IMR-90 (cell line): ENCODE results near the gene CFAP69. TPM values are rescaled to one million over a fixed set of nuclear protein-coding genes. Genes with fewer than 3 reads are reported as not detected.
A peak's percentile ranks its signal among the peaks of the same experiment; 100 is the strongest.

Experiments
- ATAC-seq: fragments of 200-7000 bp; cut with Tn5 transposase; 2 replicates; pipeline ENCODE4 v1.9.1; 2020; ENCODE audit warnings: low read depth, mild to moderate bottlenecking, moderate library complexity
- BruUV-seq: library from RNA; stranded (reverse); fragments of 400-500 nt; replicated peaks from 2 replicates; lab custom pipeline; 2021; lab: Mats Ljungman, UMichigan
- CTCF ChIA-PET: fragments of 300-600 bp; formaldehyde crosslinking; extraction: SDS; loops from one replicate; lab custom pipeline; 2021; ENCODE audit warnings: antibody characterized with exemption; lab: Yijun Ruan, JAX
- POLR2A ChIA-PET: fragments of 300-600 bp; sonication (Branson Sonifier 250); formaldehyde crosslinking; loops from one replicate; lab custom pipeline; 2022; ENCODE audit warnings: antibody characterized with exemption; ENCODE audit not compliant: unreplicated experiment; lab: Charles Lee
- DNase-seq: peaks from one replicate; pipeline ENCODE4 v3.0.0; 2013
- H2AFZ ChIP-seq: replicated peaks from 2 replicates; pipeline ENCODE3; 2013; ENCODE audit warnings: low read length, mild to moderate bottlenecking; ENCODE audit not compliant: poor library complexity
- H2AK5ac ChIP-seq: 2 replicates; pipeline ENCODE4 v1.6.1; 2013; ENCODE audit warnings: low read depth, low read length, inconsistent platforms
- H2AK9ac ChIP-seq: replicated peaks from 2 replicates; pipeline ENCODE3; 2013; ENCODE audit warnings: mild to moderate bottlenecking, low read depth, low read length, moderate library complexity; ENCODE audit not compliant: poor library complexity
- H2BK120ac ChIP-seq: 2 replicates; pipeline ENCODE4 v1.6.1; 2013; ENCODE audit warnings: low read depth, low read length, inconsistent platforms
- H2BK15ac ChIP-seq: 3 replicates; pipeline ENCODE4 v1.6.1; 2013; ENCODE audit warnings: low read depth, low read length, inconsistent platforms
- H2BK20ac ChIP-seq: 2 replicates; pipeline ENCODE4 v1.6.1; 2013; ENCODE audit warnings: low read depth, mild to moderate bottlenecking, inconsistent platforms, low read length, moderate library complexity
- H2BK5ac ChIP-seq: 2 replicates; pipeline ENCODE4 v1.6.1; 2013; ENCODE audit warnings: mild to moderate bottlenecking, low read depth, low read length, inconsistent platforms; ENCODE audit not compliant: poor library complexity, severe bottlenecking
- H3K14ac ChIP-seq: replicated peaks from 2 replicates; pipeline ENCODE4 v1.6.1; 2013; ENCODE audit warnings: low read depth, low read length, inconsistent platforms
- H3K18ac ChIP-seq: 2 replicates; pipeline ENCODE4 v1.6.1; 2013; ENCODE audit warnings: low read depth, low read length, control low read depth
- H3K23ac ChIP-seq: 2 replicates; pipeline ENCODE4 v1.6.1; 2013; ENCODE audit warnings: low read depth, low read length, inconsistent platforms
- H3K27ac ChIP-seq: 2 replicates; pipeline ENCODE4 v1.5.1; 2013; ENCODE audit warnings: mild to moderate bottlenecking, control low read depth, low read length; ENCODE audit not compliant: insufficient read depth
- H3K27me3 ChIP-seq: 2 replicates; pipeline ENCODE4 v1.6.1; 2013; ENCODE audit warnings: low read length; ENCODE audit not compliant: control insufficient read depth, insufficient read depth
- H3K36me3 ChIP-seq: 2 replicates; pipeline ENCODE4 v1.6.1; 2013; ENCODE audit warnings: low read length, mixed read lengths; ENCODE audit not compliant: control insufficient read depth, insufficient read depth
- H3K4ac ChIP-seq: 2 replicates; pipeline ENCODE4 v1.6.1; 2013; ENCODE audit warnings: low read depth, low read length, inconsistent platforms
- H3K4me1 ChIP-seq: 2 replicates; pipeline ENCODE4 v1.6.1; 2013; ENCODE audit warnings: low read length, mixed read lengths; ENCODE audit not compliant: control insufficient read depth, insufficient read depth
- H3K4me2 ChIP-seq: 2 replicates; pipeline ENCODE4 v1.6.1; 2013; ENCODE audit warnings: low read depth, mild to moderate bottlenecking, control low read depth, low read length, moderate library complexity
- H3K4me3 ChIP-seq: 2 replicates; pipeline ENCODE4 v1.5.1; 2013; ENCODE audit warnings: low read depth, mild to moderate bottlenecking, control low read depth, low read length, moderate library complexity; ENCODE audit not compliant: insufficient read depth
- H3K56ac ChIP-seq: 2 replicates; pipeline ENCODE4 v1.6.1; 2013; ENCODE audit warnings: low read length, inconsistent platforms; ENCODE audit not compliant: insufficient read depth; ENCODE audit errors: extremely low read depth
- H3K79me1 ChIP-seq, 2 experiments: 2 replicates each; pipeline ENCODE4 v1.6.1; 2013; ENCODE audit warnings: low read length in 2 of 2, inconsistent platforms in 1 of 2, low read depth in 1 of 2
- H3K9ac ChIP-seq: 2 replicates; pipeline ENCODE4 v1.6.1; 2013; ENCODE audit warnings: low read depth, low read length, control low read depth
- H3K9me1 ChIP-seq: 2 replicates; pipeline ENCODE4 v1.6.1; 2013; ENCODE audit warnings: low read length, inconsistent platforms; ENCODE audit not compliant: insufficient read depth
- H3K9me3 ChIP-seq: 2 replicates; pipeline ENCODE4 v1.6.1; 2013; ENCODE audit warnings: low read length; ENCODE audit not compliant: control insufficient read depth, insufficient read depth
- H4K20me1 ChIP-seq: 2 replicates; pipeline ENCODE4 v1.6.1; 2013; ENCODE audit warnings: low read length, inconsistent platforms; ENCODE audit not compliant: insufficient read depth
- H4K5ac ChIP-seq: 2 replicates; pipeline ENCODE4 v1.6.1; 2013; ENCODE audit warnings: mild to moderate bottlenecking, low read depth, low read length, control low read depth
- H4K8ac ChIP-seq, 2 experiments: 2 replicates each; pipeline ENCODE4 v1.6.1; 2013; ENCODE audit warnings: low read depth in 2 of 2, low read length in 2 of 2, control low read depth in 1 of 2, inconsistent platforms in 1 of 2
- H4K91ac ChIP-seq: 2 replicates; pipeline ENCODE4 v1.6.1; 2013; ENCODE audit warnings: low read depth, low read length, inconsistent platforms; ENCODE audit not compliant: insufficient read depth
- MAFK ChIP-seq: IDR thresholded peaks from 2 replicates; pipeline ENCODE4 v1.6.1; 2012; ENCODE audit warnings: low read depth, low read length, improper control_type of control experiment
- POLR2A ChIP-seq: IDR thresholded peaks from 2 replicates; pipeline ENCODE4 v1.6.1; 2012; ENCODE audit warnings: mild to moderate bottlenecking, low read depth, low read length
- WGBS, 2 experiments: methylation state at CpG; one replicate each; pipeline versions ENCODE4 v1.1.5 to v1.1.7; 2013; ENCODE audit warnings: missing lambda C conversion rate in 2 of 2; ENCODE audit not compliant: insufficient read length in 1 of 2; ENCODE audit errors: extremely low coverage in 2 of 2; 5-methylcytosine and 5-hydroxymethylcytosine counted together
- dilution Hi-C: fragments of 300-500 bp; cut with HindIII; formaldehyde crosslinking; loops from one replicate; pipeline ENCODE4 v1.14.3; 2018; ENCODE audit warnings: low sequenced_read_pairs; ENCODE audit not compliant: unreplicated experiment
- in situ Hi-C: fragments of 300-500 bp; cut with MboI; formaldehyde crosslinking; loops from 3 replicates; pipeline ENCODE4 v1.14.3; 2019; ENCODE audit warnings: low sequenced_read_pairs, inconsistent platforms, mixed read lengths
- intact Hi-C: fragments of 100-400 bp; cut with micrococcal nuclease; formaldehyde crosslinking; loops from 2 replicates; pipeline ENCODE4 v1.10.0; 2022
- polyA plus RNA-seq, 3 experiments: library from polyadenylated mRNA; depleted of rRNA; stranded (reverse); fragments of >200 nt; gene quantifications; 2 replicates each; pipeline ENCODE4 v1.2.3, GENCODE V29; 2012; ENCODE audit warnings: low replicate concordance in 1 of 3
- total RNA-seq: library from RNA; depleted of rRNA; stranded (reverse); fragments of >200 nt; gene quantifications from 2 replicates; pipeline ENCODE4 v1.2.3, GENCODE V29; 2012

The CFAP69 gene
- total and polyA plus RNA-seq, 2 of the 4 experiments (the other 2 are of a cell fraction) = 0.72 to 0.86 TPM

GRCh38 chr7:90248706-90249105 is 3.7 kb downstream of the CFAP69 start:
- Histone ChIP-seq H3K9me1 (no peaks in the 10 kb centered on the region), H3K14ac (no peak overlapping the region), H2AK5ac (no peak overlapping the region), H3K18ac (no peak overlapping the region), H2BK15ac (no peak overlapping the region), H3K56ac (no peak overlapping the region), H2BK5ac (no peak overlapping the region), H3K27me3 (no peaks in the 10 kb centered on the region; the same call in 1 of the 2 replicates), H2BK120ac (no peak overlapping the region), H3K79me1 (no peaks in the 10 kb centered on the region), H4K20me1 (no peaks in the 10 kb centered on the region), H4K8ac (no peak overlapping the region), H3K4me3 (no peak overlapping the region), H4K5ac (no peak overlapping the region), H3K4me2 (no peak overlapping the region), H4K91ac (no peak overlapping the region), H3K36me3 (no peaks in the 10 kb centered on the region), H2AK9ac (no peak overlapping the region), H2BK20ac (no peak overlapping the region), H3K23ac (no peak overlapping the region), H3K27ac (no peak overlapping the region), H3K9me3 (no peaks in the 10 kb centered on the region), H2AFZ (no peak overlapping the region), H3K9ac (no peak overlapping the region), H3K4me1 (no peaks in the 10 kb centered on the region; the same call in 1 of the 2 replicates), H3K4ac (no peak overlapping the region)
- no CpG with 5 or more reads among the region's 3 CpGs for WGBS, 2 experiments
- in situ Hi-C loops (no loop called here), intact Hi-C loops (no loop called here), dilution Hi-C loops (no loop called here)
- TF ChIP-seq MAFK (peak; percentile 60), POLR2A (no peak)
- CTCF ChIA-PET = no interaction called here
- ATAC-seq (no peak), DNase-seq (no peak)
- no TSS peak for BruUV-seq
- POLR2A ChIA-PET = no interaction called here
